Mucosa of descending colon (tissue), 3 donors: ENCODE results near the gene UNC5C. TPM values are rescaled to one million over a fixed set of nuclear protein-coding genes. Genes with fewer than 3 reads are reported as not detected.

Experiments used
- ATAC-seq: fragments of 200-7000 bp; cut with Tn5 transposase; one replicate; pipeline ENCODE4 v1.9.1; 2020; ENCODE audit warnings: mild to moderate bottlenecking, moderate library complexity
- DNase-seq, 3 donors: peaks; one replicate each; pipeline ENCODE4 v3.0.0-alpha.2; 2020
- H3K36me3 ChIP-seq: fragments of 200-600 bp; one replicate; pipeline ENCODE4 v1.8.0; 2021; ENCODE audit warnings: low read depth, mild to moderate bottlenecking
- H3K4me1 ChIP-seq: fragments of 200-600 bp; one replicate; pipeline ENCODE4 v1.8.0; 2021; ENCODE audit warnings: low read depth, mild to moderate bottlenecking
- H3K4me3 ChIP-seq: fragments of 200-600 bp; one replicate; pipeline ENCODE4 v1.8.0; 2021; ENCODE audit warnings: mild to moderate bottlenecking
- H3K9me3 ChIP-seq: fragments of 200-600 bp; one replicate; pipeline ENCODE4 v1.8.0; 2021; ENCODE audit warnings: mild to moderate bottlenecking
- intact Hi-C, 2 donors: fragments of 100-400 bp; cut with DNase I in 1 of 2; cut with micrococcal nuclease in 1 of 2; formaldehyde crosslinking; loops; one replicate each; pipeline versions ENCODE4 v1.11.0 to v1.11.1; 2022; cut with DNase I, micrococcal nuclease
- total RNA-seq, 3 donors: library from RNA; stranded (reverse); fragmentation: NEBNext Ultra II Directional in 2 of 3; extraction: Animal tissue kit (Norgen Biotek cat#: 25700) in 2 of 3; gene quantifications; one replicate each; pipeline versions ENCODE4 v1.2.1 to v1.2.4, GENCODE V29; 2021 to 2023
- TF ChIP-seq, protein P1 (sequence below): fragments of 200-600 bp; IDR thresholded peaks from one replicate; pipeline ENCODE4 v1.8.0; 2022; ENCODE audit warnings: antibody characterized with exemption, mild to moderate bottlenecking
- donor health status: DM: no; HTN: no; CAD: no; lungs with moderate emphysema.
- donor health status: DM: no; HTN: no; CAD: no.
- donor health status: DM: no; HTN: yes; CAD: no.

The UNC5C gene
- total RNA-seq, 3 donors from 2014 or later = 3.1 to 7.2 (median 4.6) TPM

DNA sequence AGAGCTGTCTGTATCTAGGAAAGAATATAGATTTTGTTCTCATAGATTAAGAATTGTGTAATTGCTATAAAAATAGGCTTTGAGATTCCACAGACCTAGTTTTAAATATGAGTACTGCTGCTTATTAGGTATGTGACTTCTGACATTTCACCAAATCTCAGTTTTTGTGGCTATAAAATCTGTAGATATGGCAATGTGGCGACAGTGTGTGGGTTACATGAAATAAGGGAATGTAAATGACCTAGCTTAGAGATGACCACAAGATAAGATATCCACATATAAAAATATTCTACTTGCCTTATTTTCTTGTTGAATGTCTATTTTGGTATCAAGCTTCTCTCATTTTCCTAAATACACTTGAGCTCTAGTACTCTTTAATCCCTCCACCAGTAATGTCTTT is 193.8 kb downstream of the UNC5C start:
- intact Hi-C loops = no loop called here
- Histone ChIP-seq H3K4me1 (no peaks in the 10 kb centered on the region), H3K4me3 (no peak overlapping the region), H3K36me3 (no peaks in the 10 kb centered on the region), H3K9me3 (no peaks in the 10 kb centered on the region)
- TF ChIP-seq, protein P1, sequence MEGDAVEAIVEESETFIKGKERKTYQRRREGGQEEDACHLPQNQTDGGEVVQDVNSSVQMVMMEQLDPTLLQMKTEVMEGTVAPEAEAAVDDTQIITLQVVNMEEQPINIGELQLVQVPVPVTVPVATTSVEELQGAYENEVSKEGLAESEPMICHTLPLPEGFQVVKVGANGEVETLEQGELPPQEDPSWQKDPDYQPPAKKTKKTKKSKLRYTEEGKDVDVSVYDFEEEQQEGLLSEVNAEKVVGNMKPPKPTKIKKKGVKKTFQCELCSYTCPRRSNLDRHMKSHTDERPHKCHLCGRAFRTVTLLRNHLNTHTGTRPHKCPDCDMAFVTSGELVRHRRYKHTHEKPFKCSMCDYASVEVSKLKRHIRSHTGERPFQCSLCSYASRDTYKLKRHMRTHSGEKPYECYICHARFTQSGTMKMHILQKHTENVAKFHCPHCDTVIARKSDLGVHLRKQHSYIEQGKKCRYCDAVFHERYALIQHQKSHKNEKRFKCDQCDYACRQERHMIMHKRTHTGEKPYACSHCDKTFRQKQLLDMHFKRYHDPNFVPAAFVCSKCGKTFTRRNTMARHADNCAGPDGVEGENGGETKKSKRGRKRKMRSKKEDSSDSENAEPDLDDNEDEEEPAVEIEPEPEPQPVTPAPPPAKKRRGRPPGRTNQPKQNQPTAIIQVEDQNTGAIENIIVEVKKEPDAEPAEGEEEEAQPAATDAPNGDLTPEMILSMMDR = no peak
- no peak for DNase-seq
- ATAC-seq = no peak

DNA sequence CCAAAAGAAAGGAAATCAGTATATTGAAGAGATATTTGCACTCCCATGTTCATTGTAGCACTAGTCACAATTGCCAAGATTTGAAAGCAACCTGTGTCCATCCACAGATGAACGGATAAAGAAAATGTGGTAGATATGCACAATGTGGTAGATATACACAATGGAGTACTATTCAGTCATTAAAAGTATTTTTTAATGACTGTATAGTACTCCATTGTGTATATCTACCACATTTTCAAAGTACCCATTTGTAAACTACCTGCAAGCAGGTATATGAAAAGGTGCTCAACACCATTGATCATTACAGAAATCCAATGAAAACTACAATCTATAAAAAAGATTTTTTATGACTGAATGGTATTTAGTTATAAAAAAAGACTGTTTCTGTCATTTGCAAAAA is 200.4 kb downstream of the UNC5C start:
- Histone ChIP-seq H3K4me3 (no peak overlapping the region), H3K36me3 (no peaks in the 10 kb centered on the region), H3K9me3 (peaks cover 11% of the 10 kb centered on the region), H3K4me1 (no peaks in the 10 kb centered on the region)
- TF ChIP-seq, protein P1 = no peak
- ATAC-seq (no peak), DNase-seq (no peak)
- intact Hi-C loops = no loop called here

DNA sequence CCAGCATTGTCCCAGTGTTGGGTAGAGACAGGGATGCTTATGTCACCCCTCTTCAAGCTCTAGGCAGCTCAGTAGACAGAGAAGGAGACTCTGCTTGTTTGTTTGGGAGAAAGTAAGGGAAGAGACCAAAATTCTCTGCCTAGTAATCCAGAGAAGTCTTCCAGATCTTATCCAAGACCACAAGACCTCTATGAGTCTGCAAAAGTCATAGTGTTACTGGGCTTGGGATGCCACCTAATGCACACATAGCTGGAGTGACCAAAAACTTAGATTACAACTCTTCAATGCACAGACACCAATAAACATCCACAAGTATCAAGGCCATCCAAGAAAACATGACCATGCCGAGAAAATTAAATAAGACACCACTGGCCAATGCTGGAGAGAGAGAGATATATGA is 205.5 kb downstream of the UNC5C start:
- H3K4me3 ChIP-seq = no peak overlapping the region
- H3K36me3 ChIP-seq = no peaks in the 10 kb centered on the region
- no peaks in the 10 kb centered on the region for H3K4me1 ChIP-seq
- no peak for DNase-seq
- TF ChIP-seq, protein P1 = no peak
- intact Hi-C loops = no loop called here
- ATAC-seq = no peak
- peaks cover 11% of the 10 kb centered on the region for H3K9me3 ChIP-seq

DNA sequence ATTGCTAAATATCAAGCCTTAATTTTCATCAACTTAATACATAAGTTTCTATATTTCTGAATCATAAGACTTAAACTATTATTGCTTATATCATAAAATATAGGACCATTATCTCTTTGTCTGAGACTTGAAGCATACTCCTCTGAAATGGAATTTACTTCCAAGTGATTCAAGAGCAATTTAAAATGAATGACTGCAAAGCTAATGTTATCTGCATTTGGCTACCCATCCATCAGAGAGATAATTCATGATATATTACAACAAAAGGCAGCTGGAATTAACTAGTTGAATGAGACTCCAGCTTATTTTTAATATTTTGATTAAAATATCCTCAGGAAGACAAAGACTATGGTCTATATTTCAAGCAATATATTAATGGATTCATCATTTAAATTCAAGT is 208.6 kb downstream of the UNC5C start:
- Histone ChIP-seq H3K4me1 (no peaks in the 10 kb centered on the region), H3K4me3 (no peak overlapping the region), H3K9me3 (no peaks in the 10 kb centered on the region), H3K36me3 (no peaks in the 10 kb centered on the region)
- intact Hi-C loops = no loop called here
- DNase-seq (no peak), ATAC-seq (no peak)
- TF ChIP-seq, protein P1 = no peak

DNA sequence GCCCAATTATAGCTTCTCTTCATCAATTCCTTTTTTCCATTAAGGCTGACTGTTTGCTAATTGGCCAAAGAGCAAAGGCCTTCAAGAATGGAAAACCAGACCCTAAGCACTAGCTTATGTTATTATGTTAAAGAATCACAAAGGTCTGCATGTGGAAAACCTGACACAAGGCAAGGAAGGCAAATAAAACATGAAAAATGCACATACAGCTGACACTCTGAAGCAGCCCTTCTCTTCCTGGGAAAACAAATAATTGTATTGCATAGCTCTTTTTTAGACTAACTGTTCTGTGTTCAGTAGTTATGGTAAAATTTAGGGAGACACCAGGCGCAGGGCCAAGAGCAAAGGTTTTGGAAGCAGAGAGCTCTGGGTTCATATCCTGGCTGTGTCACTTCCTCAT is 223.1 kb downstream of the UNC5C start:
- Histone ChIP-seq H3K9me3 (no peaks in the 10 kb centered on the region), H3K36me3 (no peaks in the 10 kb centered on the region), H3K4me3 (no peak overlapping the region), H3K4me1 (no peaks in the 10 kb centered on the region)
- ATAC-seq (no peak), DNase-seq (no peak)
- intact Hi-C loops = no loop called here
- TF ChIP-seq, protein P1 = no peak

DNA sequence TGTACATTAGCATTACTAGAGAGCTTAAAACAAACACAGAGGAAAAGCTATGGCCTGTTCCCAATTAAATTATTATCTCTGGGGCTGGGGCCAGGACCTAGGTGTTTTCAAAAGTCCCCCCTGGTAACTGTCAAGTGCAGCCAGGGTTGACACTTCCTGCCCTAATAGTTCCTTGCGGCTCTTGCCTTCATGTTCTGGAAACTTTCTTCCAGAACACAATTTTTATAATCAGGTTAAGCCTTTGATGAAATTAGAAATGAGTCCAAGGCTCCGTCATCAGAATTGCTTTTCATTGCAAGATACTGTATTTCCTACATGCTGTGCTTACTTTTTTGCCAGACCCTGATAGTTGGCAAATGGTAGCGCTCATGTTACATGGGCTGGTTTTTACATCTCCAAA is 229.6 kb downstream of the UNC5C start:
- H3K4me1 ChIP-seq = no peaks in the 10 kb centered on the region
- no peaks in the 10 kb centered on the region for H3K36me3 ChIP-seq
- ATAC-seq (no peak), DNase-seq (no peak)
- intact Hi-C loops = no loop called here
- TF ChIP-seq, protein P1 = no peak
- H3K9me3 ChIP-seq = no peaks in the 10 kb centered on the region
- no peak overlapping the region for H3K4me3 ChIP-seq
